ENCODE data around the gene ARHGAP40. TPM values are rescaled to one million over a fixed set of nuclear protein-coding genes. Genes with fewer than 3 reads are reported as not detected.

The ARHGAP40 gene
- total and polyA plus RNA-seq, 9 of the 15 experiments (the other 6 are each of a cell fraction or from before 2014, with no cell fraction given), result not detected

GRCh38 chr20:38602185-38602581 is 574 bp downstream of the ARHGAP40 start:
- POLR2A ChIA-PET, result no interaction called here
- CTCF ChIA-PET (ENCODE audit: low intra/inter-chr PET ratio), result no interaction called here
- H3K36me3 ChIP-seq (ENCODE audit: control insufficient read depth, insufficient read depth, low read length), result no peaks in the 10 kb centered on the region
- ATAC-seq, result peak; percentile 54
- H3K9ac ChIP-seq (ENCODE audit: insufficient read depth in 1 of 2, low read depth in 2 of 2, low read length in 2 of 2), result no peak overlapping the region
- in situ Hi-C loops (cut with MboI), result no loop called here
- peaks cover 3 to 12% of the 10 kb centered on the region in 2 experiments; a peak in 4 of 5 replicates for H3K4me1 ChIP-seq (replicated peaks in 1 of 2; ENCODE audit: control insufficient read depth in 2 of 2, insufficient read depth in 2 of 2, low read length in 2 of 2)
- no peaks in the 10 kb centered on the region; the same call in 1 of the 2 replicates for H4K20me1 ChIP-seq (replicated peaks; ENCODE audit: control insufficient read depth, insufficient read depth, low read length)
- no peak for DNase-seq (ENCODE audit: extremely low read depth in 1 of 4, low spot score in 3 of 4)
- H3K27me3 ChIP-seq (ENCODE audit: control insufficient read depth in 2 of 2, insufficient read depth in 2 of 2, low read length in 2 of 2), result peaks cover 29 to 33% of the 10 kb centered on the region in 2 experiments
- H3K27ac ChIP-seq (ENCODE audit: extremely low read depth, low read depth, low read length), result no peak overlapping the region
- H2AFZ ChIP-seq (ENCODE audit: low read depth, low read length), result no peak overlapping the region
- TF ChIP-seq ZNF253 (CRISPR knock-in tag; conservative IDR thresholded peaks at IDR 0.05) (no peak), UBTF (IDR thresholded peaks at IDR 0.05; ENCODE audit: borderline replicate concordance in 1 of 2, low read depth in 2 of 2, low read length in 2 of 2) (no peak), EZH2 (IDR thresholded peaks at IDR 0.05; ENCODE audit: borderline replicate concordance, low read depth, low read length) (no peak), NFYB (IDR thresholded peaks at IDR 0.05; ENCODE audit: extremely low read depth, insufficient read length) (no peak), NFE2 (IDR thresholded peaks at IDR 0.05; ENCODE audit: low read depth) (no peak), EHMT2 (IDR thresholded peaks at IDR 0.05) (no peak), SP2 (IDR thresholded peaks at IDR 0.05; ENCODE audit: extremely low read depth, low read depth, low read length, poor library complexity, severe bottlenecking) (no peak), MIER1 (IDR thresholded peaks at IDR 0.05; ENCODE audit: low read depth) (no peak), CEBPB (tag; IDR thresholded peaks at IDR 0.05) (no peak), BHLHE40 (IDR thresholded peaks at IDR 0.05; ENCODE audit: low read length) (no peak), NR4A1 (CRISPR knock-in tag; IDR thresholded peaks at IDR 0.05) (no peak), NR4A1 (tag; IDR thresholded peaks at IDR 0.05) (no peak), ZBED1 (IDR thresholded peaks at IDR 0.05) (no peak), ZNF23 (CRISPR knock-in tag; IDR thresholded peaks at IDR 0.05) (no peak)
- H3K9me3 ChIP-seq (replicated peaks; ENCODE audit: control insufficient read depth, insufficient read depth, low read depth, low read length), result no peaks in the 10 kb centered on the region
- FAIRE-seq, result no peak
- no peaks in the 10 kb centered on the region for H3K9me1 ChIP-seq (ENCODE audit: control insufficient read depth, insufficient read depth, low read length)
- H3K4me3 ChIP-seq, result no peak overlapping the region
- intact Hi-C loops (cut with micrococcal nuclease), result no loop called here
- H3K4me2 ChIP-seq (ENCODE audit: insufficient read depth, low read length), result no peak overlapping the region
- WGBS (ENCODE audit: insufficient coverage, low coverage, missing lambda C conversion rate), result 1% methylated on average over 5 of the region's 5 CpGs
- no TSS peak for BruUV-seq (replicated peaks)
- no peaks in the 10 kb centered on the region for H3K79me2 ChIP-seq (ENCODE audit: control insufficient read depth, insufficient read depth, low read length)

Data from K562 (cell line).